Left renal cortex interstitium (tissue), 4 donors: Measurements from ENCODE around the gene SNRPD3. TPM values are rescaled to one million over a fixed set of nuclear protein-coding genes. Genes with fewer than 3 reads are reported as not detected.

Experiments
- DNase-seq, 4 donors: peaks; one replicate each; pipeline ENCODE4 v3.0.0-alpha.2; 2013; ENCODE audit warnings: low read depth in 4 of 4, low spot score in 2 of 4, missing footprints in 1 of 4
- polyA plus RNA-seq, 4 donors: library from polyadenylated mRNA; unstranded; fragments of 120-200 nt; gene quantifications; one replicate each; pipeline ENCODE4 v1.2.1, GENCODE V29; 2013; ENCODE audit not compliant: insufficient read length in 4 of 4

Gene SNRPD3
- polyA plus RNA-seq, 4 donors = 186 to 229 (median 196) TPM

GRCh38 chr22:24565077-24565476, 9.3 kb downstream of the SNRPD3 start:
- no peak for DNase-seq

- DNase-seq = no peak
Measured at GRCh38 chr22:24566899-24567511, 11.2 kb downstream of the SNRPD3 start.

- DNase-seq = no peak
Measured at GRCh38 chr22:24567668-24568067, 11.9 kb downstream of the SNRPD3 start.

- DNase-seq = no peak
Measured at GRCh38 chr22:24571266-24571665, 15.5 kb downstream of the SNRPD3 start.

GRCh38 chr22:24576778-24577177, 21.0 kb downstream of the SNRPD3 start:
- DNase-seq = no peak

- no peak for DNase-seq
Measured at GRCh38 chr22:24578355-24579257, 22.8 kb downstream of the SNRPD3 start.

GRCh38 chr22:24579258-24579601, 23.4 kb downstream of the SNRPD3 start:
- DNase-seq = no peak

GRCh38 chr22:24580276-24580675, 24.5 kb downstream of the SNRPD3 start:
- DNase-seq = no peak

- no peak for DNase-seq
Measured at GRCh38 chr22:24582056-24582814, 26.4 kb downstream of the SNRPD3 start.

- DNase-seq = no peak
Measured at GRCh38 chr22:24583221-24584165, 27.7 kb downstream of the SNRPD3 start.

- no peak for DNase-seq
Measured at GRCh38 chr22:24584166-24584790, 28.5 kb downstream of the SNRPD3 start.

GRCh38 chr22:24584871-24585411, 29.1 kb downstream of the SNRPD3 start:
- no peak for DNase-seq

GRCh38 chr22:24585461-24585860, 29.7 kb downstream of the SNRPD3 start:
- no peak for DNase-seq

- no peak for DNase-seq
Measured at GRCh38 chr22:24585927-24586546, 30.2 kb downstream of the SNRPD3 start.

- DNase-seq = no peak
Measured at GRCh38 chr22:24587251-24587650, 31.5 kb downstream of the SNRPD3 start.

GRCh38 chr22:24587948-24588347, 32.1 kb downstream of the SNRPD3 start:
- no peak for DNase-seq

GRCh38 chr22:24588381-24588756, 32.6 kb downstream of the SNRPD3 start:
- DNase-seq = no peak

GRCh38 chr22:24588757-24589481, 33.1 kb downstream of the SNRPD3 start:
- no peak for DNase-seq
